ENCODE results near the gene BASP1.
"Not testable (repeated sequence)": the region's sequence is repeated elsewhere in the genome, so short reads cannot be mapped to it uniquely, and the experiment has no call there.

The BASP1 gene

GRCh38 chr5:17225520-17225919 lies 8.1 kb downstream of the BASP1 start:
- DNase-seq = no peak

- no peak for DNase-seq
These were observed 10.4 kb downstream of the BASP1 start for GRCh38 chr5:17227868-17228267.

- no peak for DNase-seq
These were observed 11.4 kb downstream of the BASP1 start for GRCh38 chr5:17228821-17229291.

- no peak for DNase-seq
These were observed 11.9 kb downstream of the BASP1 start for GRCh38 chr5:17229313-17229712.

- DNase-seq = no peak
These were observed 12.8 kb downstream of the BASP1 start for GRCh38 chr5:17230191-17230590.

- DNase-seq = no peak
These were observed 13.5 kb downstream of the BASP1 start for GRCh38 chr5:17230808-17231525.

- DNase-seq = no peak
These were observed 15.0 kb downstream of the BASP1 start for GRCh38 chr5:17232405-17232804.

GRCh38 chr5:17233488-17233887 lies 16.1 kb downstream of the BASP1 start:
- DNase-seq = no peak

GRCh38 chr5:17234374-17234773 lies 16.9 kb downstream of the BASP1 start:
- DNase-seq = no peak

GRCh38 chr5:17235731-17236330 lies 18.4 kb downstream of the BASP1 start:
- DNase-seq = no peak

GRCh38 chr5:17238521-17239041 lies 21.1 kb downstream of the BASP1 start:
- DNase-seq = no peak

- no peak for DNase-seq
These were observed 22.5 kb downstream of the BASP1 start for GRCh38 chr5:17239953-17240352.

GRCh38 chr5:17240487-17240886 lies 23.1 kb downstream of the BASP1 start:
- DNase-seq = no peak

- no peak for DNase-seq
These were observed 24.2 kb downstream of the BASP1 start for GRCh38 chr5:17241635-17242034.

GRCh38 chr5:17243287-17244063 lies 26.0 kb downstream of the BASP1 start:
- DNase-seq = no peak

- no peak for DNase-seq
These were observed 31.7 kb downstream of the BASP1 start for GRCh38 chr5:17249029-17249634.

GRCh38 chr5:17249841-17250240 lies 32.4 kb downstream of the BASP1 start:
- not testable (repeated sequence) for DNase-seq

GRCh38 chr5:17252543-17252942 lies 35.1 kb downstream of the BASP1 start:
- DNase-seq = no peak

GRCh38 chr5:17255471-17256021 lies 38.1 kb downstream of the BASP1 start:
- no peak for DNase-seq

- no peak for DNase-seq
These were observed 38.7 kb downstream of the BASP1 start for GRCh38 chr5:17256171-17256570.

GRCh38 chr5:17256839-17257238 lies 39.4 kb downstream of the BASP1 start:
- DNase-seq = no peak

GRCh38 chr5:17257705-17258273 lies 40.4 kb downstream of the BASP1 start:
- no peak for DNase-seq

- no peak for DNase-seq
These were observed 41.0 kb downstream of the BASP1 start for GRCh38 chr5:17258431-17258830.

Data from CD4-positive, alpha-beta T cell treated with Interleukin-21 for 1 hour (primary cell).